ENCODE measurements around the gene CHST7.

DNA sequence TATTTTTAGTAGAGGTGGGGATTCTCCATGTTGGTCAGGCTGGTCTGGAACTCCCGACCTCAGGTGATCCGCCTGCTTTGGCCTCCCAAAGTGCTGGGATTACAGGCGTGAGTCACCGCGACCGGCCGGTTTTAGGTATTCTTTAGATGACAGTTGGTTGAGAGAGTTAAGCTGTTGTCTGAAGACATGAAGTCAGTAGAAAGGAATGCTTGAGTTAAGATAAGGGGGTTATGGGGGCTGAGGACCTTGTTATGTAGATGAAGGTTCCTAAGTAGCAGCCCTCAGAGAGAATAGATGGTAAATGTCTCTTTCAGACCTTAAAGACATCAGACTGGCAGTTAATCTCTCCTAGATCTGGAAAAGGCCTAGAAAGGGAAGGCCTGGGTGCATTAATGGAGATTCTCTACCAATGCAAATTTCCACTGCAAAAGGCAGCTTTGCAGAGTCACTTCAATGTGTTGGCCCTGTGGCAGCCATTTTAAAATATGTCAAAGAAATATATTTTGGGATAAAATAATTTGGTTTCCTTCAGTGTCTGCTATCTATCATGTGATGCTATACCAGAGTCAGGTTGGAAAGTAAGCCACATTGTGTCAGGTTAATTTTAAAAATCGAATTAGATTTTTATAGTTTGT lies 22.0 kb upstream of the CHST7 start:
- TF ChIP-seq, protein P1, sequence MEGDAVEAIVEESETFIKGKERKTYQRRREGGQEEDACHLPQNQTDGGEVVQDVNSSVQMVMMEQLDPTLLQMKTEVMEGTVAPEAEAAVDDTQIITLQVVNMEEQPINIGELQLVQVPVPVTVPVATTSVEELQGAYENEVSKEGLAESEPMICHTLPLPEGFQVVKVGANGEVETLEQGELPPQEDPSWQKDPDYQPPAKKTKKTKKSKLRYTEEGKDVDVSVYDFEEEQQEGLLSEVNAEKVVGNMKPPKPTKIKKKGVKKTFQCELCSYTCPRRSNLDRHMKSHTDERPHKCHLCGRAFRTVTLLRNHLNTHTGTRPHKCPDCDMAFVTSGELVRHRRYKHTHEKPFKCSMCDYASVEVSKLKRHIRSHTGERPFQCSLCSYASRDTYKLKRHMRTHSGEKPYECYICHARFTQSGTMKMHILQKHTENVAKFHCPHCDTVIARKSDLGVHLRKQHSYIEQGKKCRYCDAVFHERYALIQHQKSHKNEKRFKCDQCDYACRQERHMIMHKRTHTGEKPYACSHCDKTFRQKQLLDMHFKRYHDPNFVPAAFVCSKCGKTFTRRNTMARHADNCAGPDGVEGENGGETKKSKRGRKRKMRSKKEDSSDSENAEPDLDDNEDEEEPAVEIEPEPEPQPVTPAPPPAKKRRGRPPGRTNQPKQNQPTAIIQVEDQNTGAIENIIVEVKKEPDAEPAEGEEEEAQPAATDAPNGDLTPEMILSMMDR (conservative IDR thresholded peaks at IDR 0.05 in 1 of 2, IDR thresholded peaks at IDR 0.05 in 1 of 2; ENCODE audit: low read depth in 1 of 2, low read length in 2 of 2): no peak
- TF ChIP-seq EZH2 (IDR thresholded peaks at IDR 0.05; ENCODE audit: low read length, missing control alignments): no peak

All from fibroblast of lung (primary cell).